Measurements from ENCODE around the gene KANK2.

DNA sequence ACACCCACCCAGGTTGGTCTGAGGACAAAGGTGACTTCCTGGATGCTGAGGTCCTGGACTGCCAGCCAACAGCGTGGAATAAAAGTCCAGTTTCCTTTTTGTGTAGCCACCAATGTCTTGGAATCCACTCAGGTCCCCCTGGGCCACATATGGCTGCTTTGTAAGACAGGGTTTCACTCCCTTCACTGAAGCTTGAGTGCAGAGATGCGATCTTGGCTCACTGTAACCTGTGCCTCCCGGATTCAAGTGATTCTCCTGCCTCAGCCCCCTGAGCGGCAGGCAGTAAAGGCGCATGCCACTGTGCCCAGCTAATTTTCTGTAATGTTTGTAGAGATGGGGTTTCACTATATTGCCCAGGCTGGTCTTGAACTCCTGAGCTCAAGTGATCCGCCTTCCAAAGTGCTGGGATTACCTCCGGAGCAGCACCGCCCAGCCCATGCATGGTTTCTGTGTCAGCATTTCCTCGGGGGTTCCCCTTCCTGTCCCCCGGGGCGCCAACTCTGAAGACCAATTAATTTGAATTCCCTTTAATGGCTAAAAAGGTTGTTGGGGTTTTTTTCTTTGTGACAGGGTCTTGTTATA lies 17.5 kb downstream of the KANK2 start:
- TF ChIP-seq, protein P1, sequence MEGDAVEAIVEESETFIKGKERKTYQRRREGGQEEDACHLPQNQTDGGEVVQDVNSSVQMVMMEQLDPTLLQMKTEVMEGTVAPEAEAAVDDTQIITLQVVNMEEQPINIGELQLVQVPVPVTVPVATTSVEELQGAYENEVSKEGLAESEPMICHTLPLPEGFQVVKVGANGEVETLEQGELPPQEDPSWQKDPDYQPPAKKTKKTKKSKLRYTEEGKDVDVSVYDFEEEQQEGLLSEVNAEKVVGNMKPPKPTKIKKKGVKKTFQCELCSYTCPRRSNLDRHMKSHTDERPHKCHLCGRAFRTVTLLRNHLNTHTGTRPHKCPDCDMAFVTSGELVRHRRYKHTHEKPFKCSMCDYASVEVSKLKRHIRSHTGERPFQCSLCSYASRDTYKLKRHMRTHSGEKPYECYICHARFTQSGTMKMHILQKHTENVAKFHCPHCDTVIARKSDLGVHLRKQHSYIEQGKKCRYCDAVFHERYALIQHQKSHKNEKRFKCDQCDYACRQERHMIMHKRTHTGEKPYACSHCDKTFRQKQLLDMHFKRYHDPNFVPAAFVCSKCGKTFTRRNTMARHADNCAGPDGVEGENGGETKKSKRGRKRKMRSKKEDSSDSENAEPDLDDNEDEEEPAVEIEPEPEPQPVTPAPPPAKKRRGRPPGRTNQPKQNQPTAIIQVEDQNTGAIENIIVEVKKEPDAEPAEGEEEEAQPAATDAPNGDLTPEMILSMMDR (IDR thresholded peaks at IDR 0.05), result no peak
- TF ChIP-seq POLR2A (IDR thresholded peaks at IDR 0.05), result no peak

All from Peyer's patch (tissue), 4 donors.